ENCODE results near the gene NFIA. TPM values are rescaled to one million over a fixed set of nuclear protein-coding genes. Genes with fewer than 3 reads are reported as not detected.

The NFIA gene
- total and polyA plus RNA-seq, 9 of the 15 experiments (the other 6 are each of a cell fraction or from before 2014, with no cell fraction given) = 5.3 to 24.9 (median 9.8) TPM

- TF ChIP-seq ZNF3 (CRISPR knock-in tag; IDR thresholded peaks at IDR 0.05) = no peak
- TF ChIP-seq, protein P1, sequence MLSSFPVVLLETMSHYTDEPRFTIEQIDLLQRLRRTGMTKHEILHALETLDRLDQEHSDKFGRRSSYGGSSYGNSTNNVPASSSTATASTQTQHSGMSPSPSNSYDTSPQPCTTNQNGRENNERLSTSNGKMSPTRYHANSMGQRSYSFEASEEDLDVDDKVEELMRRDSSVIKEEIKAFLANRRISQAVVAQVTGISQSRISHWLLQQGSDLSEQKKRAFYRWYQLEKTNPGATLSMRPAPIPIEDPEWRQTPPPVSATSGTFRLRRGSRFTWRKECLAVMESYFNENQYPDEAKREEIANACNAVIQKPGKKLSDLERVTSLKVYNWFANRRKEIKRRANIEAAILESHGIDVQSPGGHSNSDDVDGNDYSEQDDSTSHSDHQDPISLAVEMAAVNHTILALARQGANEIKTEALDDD (IDR thresholded peaks at IDR 0.05) = no peak; the same call in 1 of the 2 replicates
- peak; percentile 52 for TF ChIP-seq REST (IDR thresholded peaks at IDR 0.05; ENCODE audit: borderline replicate concordance)
- TF ChIP-seq REST (CRISPR knock-in tag; IDR thresholded peaks at IDR 0.05; ENCODE audit: low read depth) = 0 out of 2 replicates have a peak, but pooled peaks have one; percentile 19
- peak; percentile 90 for TF ChIP-seq MYNN (IDR thresholded peaks at IDR 0.05)
- no peak for TF ChIP-seq MYNN (CRISPR knock-in tag; IDR thresholded peaks at IDR 0.05)
- TF ChIP-seq NR4A1 (CRISPR knock-in tag; IDR thresholded peaks at IDR 0.05) = no peak
- no peak for TF ChIP-seq NR4A1 (tag; IDR thresholded peaks at IDR 0.05)
- no peak; the same call in 1 of the 2 replicates for TF ChIP-seq AFF4 (CRISPR knock-in tag; IDR thresholded peaks at IDR 0.05)
- peak; percentile 91 for TF ChIP-seq MAX (CRISPR knock-in tag; IDR thresholded peaks at IDR 0.05)
- TF ChIP-seq ZNF766 (CRISPR knock-in tag; conservative IDR thresholded peaks at IDR 0.05) = 0 out of 2 replicates have a peak, but pooled peaks have one; percentile 23
- peak; percentile 91; the same call in 1 of the 2 replicates for TF ChIP-seq ZBTB7A (IDR thresholded peaks at IDR 0.05; ENCODE audit: borderline replicate concordance, control insufficient read depth, low read depth, low read length)
These were observed 5.4 kb upstream of the NFIA start (continued) for GRCh38 chr1:61076728-61077675.
